GM10266 (cell line): Measurements from ENCODE around the gene CDHR3.

Source experiments
- DNase-seq: peaks from one replicate; pipeline ENCODE4 v3.0.0; 2012; ENCODE audit errors: extremely low spot score
- TF ChIP-seq, protein P1 (sequence below): IDR thresholded peaks from 2 replicates; pipeline ENCODE4 v1.5.1; 2012; ENCODE audit warnings: mild to moderate bottlenecking, low read depth; ENCODE audit not compliant: control insufficient read depth, insufficient read depth; ENCODE audit errors: missing control alignments

CDHR3 gene

DNA sequence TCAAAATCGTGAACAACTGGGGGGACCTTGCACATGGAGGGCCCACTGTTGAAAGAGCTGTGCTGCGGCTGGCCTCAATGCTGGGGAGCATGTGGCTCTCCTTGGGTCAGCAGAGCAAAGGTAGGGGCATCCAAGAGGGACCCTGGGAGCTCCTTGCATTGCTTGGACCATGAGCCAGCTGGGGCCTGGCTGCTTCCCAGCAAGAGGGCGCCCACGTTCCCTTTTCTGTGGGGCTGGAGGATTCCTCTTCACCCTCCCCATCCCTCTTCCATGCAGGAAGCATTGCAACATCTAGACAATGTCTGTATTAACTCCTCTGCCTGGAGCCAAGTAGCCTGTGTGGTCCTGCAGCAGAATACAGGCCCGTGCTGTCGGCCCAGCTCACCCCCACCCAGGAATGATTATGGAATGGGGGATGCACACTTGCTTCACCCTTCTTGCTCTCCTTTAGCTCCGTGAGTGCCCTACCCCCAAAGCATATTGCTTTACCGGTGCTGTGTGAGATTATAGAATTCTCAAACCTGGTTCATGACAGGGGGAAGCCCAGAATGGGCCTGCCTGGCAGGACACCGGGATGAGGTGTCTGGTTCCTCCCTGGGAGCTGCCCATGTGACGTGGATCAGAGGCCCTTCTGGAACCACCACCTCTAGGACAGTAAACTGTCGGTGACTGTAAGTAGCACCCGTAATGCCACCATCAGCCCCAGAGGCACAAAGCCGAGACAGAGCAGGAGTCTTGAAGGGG, 87.1 kb downstream of the CDHR3 start:
- TF ChIP-seq, protein P1, sequence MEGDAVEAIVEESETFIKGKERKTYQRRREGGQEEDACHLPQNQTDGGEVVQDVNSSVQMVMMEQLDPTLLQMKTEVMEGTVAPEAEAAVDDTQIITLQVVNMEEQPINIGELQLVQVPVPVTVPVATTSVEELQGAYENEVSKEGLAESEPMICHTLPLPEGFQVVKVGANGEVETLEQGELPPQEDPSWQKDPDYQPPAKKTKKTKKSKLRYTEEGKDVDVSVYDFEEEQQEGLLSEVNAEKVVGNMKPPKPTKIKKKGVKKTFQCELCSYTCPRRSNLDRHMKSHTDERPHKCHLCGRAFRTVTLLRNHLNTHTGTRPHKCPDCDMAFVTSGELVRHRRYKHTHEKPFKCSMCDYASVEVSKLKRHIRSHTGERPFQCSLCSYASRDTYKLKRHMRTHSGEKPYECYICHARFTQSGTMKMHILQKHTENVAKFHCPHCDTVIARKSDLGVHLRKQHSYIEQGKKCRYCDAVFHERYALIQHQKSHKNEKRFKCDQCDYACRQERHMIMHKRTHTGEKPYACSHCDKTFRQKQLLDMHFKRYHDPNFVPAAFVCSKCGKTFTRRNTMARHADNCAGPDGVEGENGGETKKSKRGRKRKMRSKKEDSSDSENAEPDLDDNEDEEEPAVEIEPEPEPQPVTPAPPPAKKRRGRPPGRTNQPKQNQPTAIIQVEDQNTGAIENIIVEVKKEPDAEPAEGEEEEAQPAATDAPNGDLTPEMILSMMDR: peak; percentile 17
- DNase-seq: no peak

GRCh38 chr7:106050746-106051117, 87.7 kb downstream of the CDHR3 start:
- DNase-seq: no peak
- TF ChIP-seq, protein P1: no peak

DNA sequence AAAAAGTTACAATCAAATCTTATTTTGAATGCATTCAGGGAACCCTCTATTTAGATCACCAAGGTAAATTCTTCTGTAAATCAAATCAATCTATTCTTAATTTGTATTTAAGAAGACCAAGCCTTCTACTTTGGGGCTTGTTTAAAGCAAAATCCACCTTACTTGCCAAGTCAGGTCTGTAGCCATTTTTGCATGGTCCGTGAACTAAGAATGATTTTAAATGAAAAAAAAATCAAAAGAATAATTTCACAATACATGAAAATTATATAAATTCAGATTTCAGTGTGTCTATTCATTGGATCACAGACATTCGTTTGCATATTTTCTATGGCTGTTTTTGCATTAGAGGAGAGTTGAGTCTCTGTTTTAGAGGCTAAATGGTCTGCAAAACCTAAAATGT, 89.6 kb downstream of the CDHR3 start:
- DNase-seq: no peak
- TF ChIP-seq, protein P1: no peak

GRCh38 chr7:106053109-106053508, 90.0 kb downstream of the CDHR3 start:
- DNase-seq: no peak
- TF ChIP-seq, protein P1: no peak

GRCh38 chr7:106054156-106054910, 91.3 kb downstream of the CDHR3 start:
- DNase-seq: no peak
- TF ChIP-seq, protein P1: no peak

- TF ChIP-seq, protein P1: no peak
- no peak for DNase-seq
These were observed 92.0 kb downstream of the CDHR3 start for GRCh38 chr7:106054971-106055532.
